ENCODE measurements around the gene ABLIM1. TPM values are rescaled to one million over a fixed set of nuclear protein-coding genes. Genes with fewer than 3 reads are reported as not detected.

The ABLIM1 gene
- total and polyA plus RNA-seq, 2 of the 13 experiments (the other 11 are each of a cell fraction or from before 2014, with no cell fraction given), result 59.4 to 92.7 TPM

GRCh38 chr10:114548662-114549061 lies 109.4 kb downstream of the ABLIM1 start:
- in situ Hi-C loops (cut with HindIII; ENCODE audit: extremely low pct_ligation_motif_present, low pct_unique_long_range_greater_than_20kb), result loop anchor here (5.0 kb wide), 2 partner anchors 76 to 241 kb away; no protein-coding TSS in a partner anchor
- BruUV-seq (replicated peaks), result no TSS peak
- H3K27ac ChIP-seq (ENCODE audit: extremely low read length, insufficient read depth, low read length), result no peak overlapping the region
- no peaks in the 10 kb centered on the region for H3K9me3 ChIP-seq (ENCODE audit: low read length)
- ATAC-seq (peak; percentile 96), FAIRE-seq (peak; percentile 83), DNase-seq (ENCODE audit: low spot score) (peak; percentile 80)
- no peaks in the 10 kb centered on the region for H4K20me1 ChIP-seq (ENCODE audit: insufficient read depth, low read length)
- ChIA-PET CTCF (ENCODE audit: low intra/inter-chr PET ratio, low total read pairs) (interaction anchor here (1.2 to 4.2 kb wide), 3 partner anchors 77 to 245 kb away, joined by 5 to 57 read pairs (median 9); no protein-coding TSS in a partner anchor), POLR2A (no interaction called here)
- no peaks in the 10 kb centered on the region for H3K79me2 ChIP-seq (ENCODE audit: insufficient read depth, low read length)
- H3K4me2 ChIP-seq (ENCODE audit: low read depth, low read length), result no peak overlapping the region
- no peak overlapping the region for H3K9ac ChIP-seq (ENCODE audit: insufficient read depth, low read depth, low read length)
- no peak overlapping the region for H2AFZ ChIP-seq (ENCODE audit: low read length)
- no peaks in the 10 kb centered on the region for H3K27me3 ChIP-seq (ENCODE audit: control insufficient read depth in 1 of 2, insufficient read depth in 2 of 2, low read length in 2 of 2)
- intact Hi-C loops (cut with micrococcal nuclease; ENCODE audit: unreplicated experiment), result loop anchor here (1.0 kb wide), 2 partner anchors 77 to 244 kb away; no protein-coding TSS in a partner anchor
- H3K36me3 ChIP-seq (replicated peaks in 1 of 2; ENCODE audit: control insufficient read depth in 1 of 2, insufficient read depth in 2 of 2, low read length in 2 of 2), result no peaks in the 10 kb centered on the region
- WGBS (ENCODE audit: low lambda C conversion rate), result 9% methylated on average over 5 of the region's 5 CpGs
- H3K4me3 ChIP-seq (replicated peaks in 1 of 3; ENCODE audit: insufficient read depth in 1 of 3, low read depth in 2 of 3, low read length in 3 of 3), result no peak overlapping the region
- H3K4me1 ChIP-seq (ENCODE audit: insufficient read depth, low read length), result peaks cover 19% of the 10 kb centered on the region
- no peak for TF ChIP-seq PATZ1 (CRISPR knock-in tag; IDR thresholded peaks at IDR 0.05)
- TF ChIP-seq NFE2 (CRISPR knock-in tag; IDR thresholded peaks at IDR 0.05), result no peak
- no peak for TF ChIP-seq KDM6A (CRISPR knock-in tag; IDR thresholded peaks at IDR 0.05; ENCODE audit: low read depth)
- peak; percentile 80 for TF ChIP-seq USF2 (IDR thresholded peaks at IDR 0.05; ENCODE audit: low read depth, low read length)
- TF ChIP-seq USF2 (CRISPR knock-in tag; IDR thresholded peaks at IDR 0.05; ENCODE audit: borderline replicate concordance), result no peak
- no peak for TF ChIP-seq ZBTB38 (CRISPR knock-in tag; IDR thresholded peaks at IDR 0.05)
- TF ChIP-seq MXI1 (IDR thresholded peaks at IDR 0.05; ENCODE audit: borderline replicate concordance, low read depth, low read length), result peak; percentile 55; the same call in 2 of the 3 replicates
- TF ChIP-seq ZZZ3 (CRISPR knock-in tag; IDR thresholded peaks at IDR 0.05; ENCODE audit: borderline replicate concordance), result no peak
- TF ChIP-seq ZNF850 (CRISPR knock-in tag; conservative IDR thresholded peaks at IDR 0.05), result no peak
- no peak for TF ChIP-seq ZNF878 (CRISPR knock-in tag; IDR thresholded peaks at IDR 0.05)
- 0 out of 2 replicates have a peak, but pooled peaks have one; percentile 24 for TF ChIP-seq ZSCAN9 (CRISPR knock-in tag; IDR thresholded peaks at IDR 0.05; ENCODE audit: borderline replicate concordance)
- TF ChIP-seq HDAC2 (CRISPR knock-in tag; IDR thresholded peaks at IDR 0.05), result peak; percentile 23; the same call in 1 of the 2 replicates
- TF ChIP-seq DRAP1 (CRISPR knock-in tag; IDR thresholded peaks at IDR 0.05), result no peak
- TF ChIP-seq ZBED4 (CRISPR knock-in tag; IDR thresholded peaks at IDR 0.05; ENCODE audit: borderline replicate concordance), result 0 out of 2 replicates have a peak, but pooled peaks have one; percentile 55
- no peak for TF ChIP-seq THAP8 (CRISPR knock-in tag; IDR thresholded peaks at IDR 0.05; ENCODE audit: borderline replicate concordance)

All from HepG2 (cell line).